Measurements from ENCODE around the gene CLIP1.

The CLIP1 gene

DNA sequence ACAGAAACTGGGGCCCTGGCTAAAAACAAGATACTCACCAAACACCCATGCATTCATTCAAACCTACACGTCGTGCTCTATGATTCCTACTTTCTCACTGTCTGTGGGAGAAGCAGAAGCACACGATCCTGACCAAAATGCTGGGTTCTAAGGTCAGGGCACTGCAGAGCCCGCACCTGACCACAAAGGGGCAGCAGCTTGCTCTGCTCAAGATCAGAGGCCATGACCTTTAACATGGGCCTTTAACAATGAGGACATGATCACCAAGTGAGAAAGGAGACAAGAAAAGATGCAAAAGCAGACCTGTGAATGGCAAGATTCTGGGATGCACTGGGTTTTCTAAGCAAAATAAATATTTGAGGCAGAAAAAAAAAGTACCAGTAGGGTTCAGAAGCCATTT lies 116.1 kb downstream of the CLIP1 start:
- H3K27me3 ChIP-seq (ENCODE audit: insufficient read depth, low read length, poor library complexity) = no peaks in the 10 kb centered on the region
- no peaks in the 10 kb centered on the region for H4K20me1 ChIP-seq (ENCODE audit: insufficient read depth, low read length)
- peaks cover 50% of the 10 kb centered on the region for H3K36me3 ChIP-seq (ENCODE audit: insufficient read depth, low read length)
- no peaks in the 10 kb centered on the region for H3K9me3 ChIP-seq (ENCODE audit: insufficient read depth, low read length, severe bottlenecking)
- ATAC-seq (ENCODE audit: insufficient read depth, low read depth) (no peak), DNase-seq (no peak)
- no peaks in the 10 kb centered on the region for H3K4me1 ChIP-seq (ENCODE audit: insufficient read depth, low read length)
- H3K9ac ChIP-seq (ENCODE audit: low read depth, low read length) = no peak overlapping the region
- TF ChIP-seq EZH2 (IDR thresholded peaks at IDR 0.05; ENCODE audit: borderline replicate concordance, low read depth, low read length, severe bottlenecking) = no peak
- TF ChIP-seq, protein P1, sequence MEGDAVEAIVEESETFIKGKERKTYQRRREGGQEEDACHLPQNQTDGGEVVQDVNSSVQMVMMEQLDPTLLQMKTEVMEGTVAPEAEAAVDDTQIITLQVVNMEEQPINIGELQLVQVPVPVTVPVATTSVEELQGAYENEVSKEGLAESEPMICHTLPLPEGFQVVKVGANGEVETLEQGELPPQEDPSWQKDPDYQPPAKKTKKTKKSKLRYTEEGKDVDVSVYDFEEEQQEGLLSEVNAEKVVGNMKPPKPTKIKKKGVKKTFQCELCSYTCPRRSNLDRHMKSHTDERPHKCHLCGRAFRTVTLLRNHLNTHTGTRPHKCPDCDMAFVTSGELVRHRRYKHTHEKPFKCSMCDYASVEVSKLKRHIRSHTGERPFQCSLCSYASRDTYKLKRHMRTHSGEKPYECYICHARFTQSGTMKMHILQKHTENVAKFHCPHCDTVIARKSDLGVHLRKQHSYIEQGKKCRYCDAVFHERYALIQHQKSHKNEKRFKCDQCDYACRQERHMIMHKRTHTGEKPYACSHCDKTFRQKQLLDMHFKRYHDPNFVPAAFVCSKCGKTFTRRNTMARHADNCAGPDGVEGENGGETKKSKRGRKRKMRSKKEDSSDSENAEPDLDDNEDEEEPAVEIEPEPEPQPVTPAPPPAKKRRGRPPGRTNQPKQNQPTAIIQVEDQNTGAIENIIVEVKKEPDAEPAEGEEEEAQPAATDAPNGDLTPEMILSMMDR (IDR thresholded peaks at IDR 0.05; ENCODE audit: borderline replicate concordance, extremely low read depth, low read length, poor library complexity, severe bottlenecking) = peak; percentile 47
- H3K79me2 ChIP-seq (ENCODE audit: insufficient read depth, low read length) = no peaks in the 10 kb centered on the region
- H3K4me2 ChIP-seq (ENCODE audit: insufficient read depth, low read length) = no peak overlapping the region
- H3K4me3 ChIP-seq (ENCODE audit: low read depth in 1 of 2, low read length in 2 of 2) = no peak overlapping the region
- H2AFZ ChIP-seq (ENCODE audit: low read depth, low read length) = no peak overlapping the region
- no peak overlapping the region for H3K27ac ChIP-seq (ENCODE audit: low read length)

DNA sequence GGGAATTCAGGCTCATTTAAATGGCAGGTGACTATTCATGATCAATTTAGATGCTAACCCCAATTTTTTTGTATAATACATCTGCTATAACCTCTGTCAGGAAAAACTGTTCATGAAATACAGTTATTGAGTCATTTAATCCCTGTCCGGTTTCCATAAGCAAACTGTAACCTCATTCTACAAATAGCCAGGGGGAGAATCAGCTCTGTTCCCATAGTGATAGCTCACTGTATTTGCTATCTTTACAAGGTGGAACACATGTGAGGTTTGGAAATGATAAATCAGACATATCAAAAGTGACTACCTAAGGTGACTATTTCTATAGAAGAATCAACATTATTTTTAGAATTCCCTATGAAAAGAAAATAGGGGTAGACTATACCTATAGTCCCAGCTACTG lies 117.5 kb downstream of the CLIP1 start:
- H3K27ac ChIP-seq (ENCODE audit: low read length) = no peak overlapping the region
- no peaks in the 10 kb centered on the region for H4K20me1 ChIP-seq (ENCODE audit: insufficient read depth, low read length)
- H3K4me2 ChIP-seq (ENCODE audit: insufficient read depth, low read length) = no peak overlapping the region
- H3K9me3 ChIP-seq (ENCODE audit: insufficient read depth, low read length, severe bottlenecking) = no peaks in the 10 kb centered on the region
- no peaks in the 10 kb centered on the region for H3K79me2 ChIP-seq (ENCODE audit: insufficient read depth, low read length)
- ATAC-seq (ENCODE audit: insufficient read depth, low read depth) = no peak
- TF ChIP-seq, protein P1 (IDR thresholded peaks at IDR 0.05; ENCODE audit: borderline replicate concordance, extremely low read depth, low read length, poor library complexity, severe bottlenecking) = no peak
- TF ChIP-seq EZH2 (IDR thresholded peaks at IDR 0.05; ENCODE audit: borderline replicate concordance, low read depth, low read length, severe bottlenecking) = no peak
- H3K36me3 ChIP-seq (ENCODE audit: insufficient read depth, low read length) = peaks cover 42% of the 10 kb centered on the region
- H3K4me3 ChIP-seq (ENCODE audit: low read depth in 1 of 2, low read length in 2 of 2) = no peak overlapping the region
- no peak overlapping the region for H2AFZ ChIP-seq (ENCODE audit: low read depth, low read length)
- no peaks in the 10 kb centered on the region for H3K4me1 ChIP-seq (ENCODE audit: insufficient read depth, low read length)
- no peak for DNase-seq
- no peak overlapping the region for H3K9ac ChIP-seq (ENCODE audit: low read depth, low read length)
- no peaks in the 10 kb centered on the region for H3K27me3 ChIP-seq (ENCODE audit: insufficient read depth, low read length, poor library complexity)

DNA sequence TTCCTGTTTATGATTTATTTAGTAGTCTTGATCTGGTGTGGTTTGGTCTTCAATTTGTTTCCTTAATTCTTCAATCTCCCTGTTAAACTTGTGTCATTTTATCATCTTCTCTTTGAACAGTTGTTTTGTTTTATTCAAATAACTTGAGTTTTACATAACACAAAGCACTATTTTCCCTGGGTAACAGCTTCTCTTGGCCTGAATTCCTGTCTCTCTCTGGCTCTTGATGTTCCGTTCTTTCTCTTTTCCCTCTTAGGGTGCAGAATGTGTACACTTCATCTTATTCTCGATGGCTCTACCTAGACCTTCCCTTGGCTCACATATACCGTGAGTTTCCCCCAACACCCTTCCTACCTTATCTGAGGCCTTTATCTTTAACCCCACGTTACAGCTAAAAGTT lies 119.4 kb downstream of the CLIP1 start:
- Histone ChIP-seq H3K4me3 (ENCODE audit: low read depth in 1 of 2, low read length in 2 of 2) (no peak overlapping the region), H3K9ac (ENCODE audit: low read depth, low read length) (no peak overlapping the region), H3K79me2 (ENCODE audit: insufficient read depth, low read length) (no peaks in the 10 kb centered on the region), H4K20me1 (ENCODE audit: insufficient read depth, low read length) (no peaks in the 10 kb centered on the region), H3K4me1 (ENCODE audit: insufficient read depth, low read length) (no peaks in the 10 kb centered on the region), H3K4me2 (ENCODE audit: insufficient read depth, low read length) (no peak overlapping the region), H3K27ac (ENCODE audit: low read length) (no peak overlapping the region), H3K9me3 (ENCODE audit: insufficient read depth, low read length, severe bottlenecking) (no peaks in the 10 kb centered on the region), H2AFZ (ENCODE audit: low read depth, low read length) (no peak overlapping the region), H3K36me3 (ENCODE audit: insufficient read depth, low read length) (peaks cover 39% of the 10 kb centered on the region), H3K27me3 (ENCODE audit: insufficient read depth, low read length, poor library complexity) (no peaks in the 10 kb centered on the region)
- TF ChIP-seq, protein P1 (IDR thresholded peaks at IDR 0.05; ENCODE audit: borderline replicate concordance, extremely low read depth, low read length, poor library complexity, severe bottlenecking) = no peak
- no peak for TF ChIP-seq EZH2 (IDR thresholded peaks at IDR 0.05; ENCODE audit: borderline replicate concordance, low read depth, low read length, severe bottlenecking)
- no peak for DNase-seq
- no peak for ATAC-seq (ENCODE audit: insufficient read depth, low read depth)
